H9 (cell line): Measurements from ENCODE around the gene CEBPG. TPM values are rescaled to one million over a fixed set of nuclear protein-coding genes. Genes with fewer than 3 reads are reported as not detected.

Experiments used
- DNase-seq: peaks from one replicate; pipeline ENCODE4 v3.0.0-alpha.2; 2017
- H2AFZ ChIP-seq: one replicate; pipeline ENCODE4 v1.6.1; 2013; ENCODE audit warnings: mild to moderate bottlenecking, low read length, control low read depth, moderate library complexity
- H2AK5ac ChIP-seq: 2 replicates; pipeline ENCODE4 v1.6.1; 2013; ENCODE audit warnings: low read length, control low read depth, mixed read lengths; ENCODE audit not compliant: insufficient read length
- H2BK120ac ChIP-seq: one replicate; pipeline ENCODE4 v1.6.1; 2013; ENCODE audit warnings: low read depth, mild to moderate bottlenecking, low read length, control low read depth, inconsistent platforms; ENCODE audit not compliant: poor library complexity, severe bottlenecking
- H2BK12ac ChIP-seq: 2 replicates; pipeline ENCODE4 v1.6.1; 2013; ENCODE audit warnings: low read length, control low read depth, mixed read lengths, low read depth; ENCODE audit not compliant: insufficient read length
- H2BK15ac ChIP-seq: 2 replicates; pipeline ENCODE4 v1.6.1; 2013; ENCODE audit warnings: low read depth, low read length, control low read depth
- H2BK20ac ChIP-seq: one replicate; pipeline ENCODE4 v1.6.1; 2013; ENCODE audit warnings: low read depth, mild to moderate bottlenecking, low read length, control low read depth, inconsistent platforms; ENCODE audit not compliant: poor library complexity, severe bottlenecking
- H2BK5ac ChIP-seq: 2 replicates; pipeline ENCODE4 v1.6.1; 2013; ENCODE audit warnings: low read length, control low read depth, mixed read lengths; ENCODE audit not compliant: insufficient read length
- H3K14ac ChIP-seq: 2 replicates; pipeline ENCODE4 v1.6.1; 2013; ENCODE audit warnings: low read length, control low read depth; ENCODE audit not compliant: insufficient read depth
- H3K18ac ChIP-seq: 2 replicates; pipeline ENCODE4 v1.6.1; 2013; ENCODE audit warnings: low read depth, mild to moderate bottlenecking, mixed read lengths, low read length, control low read depth; ENCODE audit not compliant: insufficient read length
- H3K23ac ChIP-seq: 2 replicates; pipeline ENCODE4 v1.6.1; 2013; ENCODE audit warnings: low read length, control low read depth, mixed read lengths, low read depth; ENCODE audit not compliant: insufficient read length
- H3K23me2 ChIP-seq: 2 replicates; pipeline ENCODE4 v1.6.1; 2013; ENCODE audit warnings: low read depth, mild to moderate bottlenecking, mixed read lengths, low read length, control low read depth; ENCODE audit not compliant: insufficient read length, poor library complexity, severe bottlenecking
- H3K27ac ChIP-seq: 2 replicates; pipeline ENCODE4 v1.5.1; 2013; ENCODE audit warnings: low read length, control low read depth, mixed read lengths, low read depth; ENCODE audit not compliant: insufficient read length
- H3K27me3 ChIP-seq: 2 replicates; pipeline ENCODE4 v1.6.1; 2013; ENCODE audit warnings: low read length, control low read depth, inconsistent platforms; ENCODE audit not compliant: insufficient read depth
- H3K4ac ChIP-seq: 2 replicates; pipeline ENCODE4 v1.6.1; 2013; ENCODE audit warnings: low read depth, mild to moderate bottlenecking, control low read depth, inconsistent platforms, low read length, moderate library complexity
- H3K4me1 ChIP-seq: 2 replicates; pipeline ENCODE4 v1.6.1; 2013; ENCODE audit warnings: low read length, control low read depth, inconsistent platforms; ENCODE audit not compliant: insufficient read depth
- H3K4me2 ChIP-seq: 2 replicates; pipeline ENCODE4 v1.6.1; 2013; ENCODE audit warnings: low read length, control low read depth, mixed read lengths; ENCODE audit not compliant: insufficient read length, insufficient read depth
- H3K56ac ChIP-seq: 2 replicates; pipeline ENCODE4 v1.6.1; 2013; ENCODE audit warnings: low read depth, mild to moderate bottlenecking, mixed read lengths, low read length, control low read depth; ENCODE audit not compliant: insufficient read length
- H3K79me1 ChIP-seq: 2 replicates; pipeline ENCODE4 v1.6.1; 2013; ENCODE audit warnings: low read depth, mild to moderate bottlenecking, moderate library complexity, low read length, control low read depth, inconsistent platforms; ENCODE audit not compliant: insufficient read depth, poor library complexity, severe bottlenecking
- H3K79me2 ChIP-seq: 2 replicates; pipeline ENCODE4 v1.6.1; 2013; ENCODE audit warnings: low read length, control low read depth, inconsistent platforms; ENCODE audit not compliant: insufficient read depth
- H3K9ac ChIP-seq: 2 replicates; pipeline ENCODE4 v1.6.1; 2013; ENCODE audit warnings: low read length, control low read depth, mixed read lengths; ENCODE audit not compliant: insufficient read length; ENCODE audit errors: extremely low read depth
- H3K9me3 ChIP-seq: one replicate; pipeline ENCODE4 v1.6.1; 2013; ENCODE audit warnings: low read depth, low read length, inconsistent platforms; ENCODE audit not compliant: control insufficient read depth
- H3T11ph ChIP-seq: one replicate; pipeline ENCODE4 v1.6.1; 2013; ENCODE audit warnings: mild to moderate bottlenecking, low read length, control low read depth, inconsistent platforms
- H4K20me1 ChIP-seq: one replicate; pipeline ENCODE4 v1.6.1; 2013; ENCODE audit not compliant: control insufficient read depth, insufficient read length, insufficient read depth
- H4K5ac ChIP-seq: 2 replicates; pipeline ENCODE4 v1.6.1; 2013; ENCODE audit warnings: low read depth, mild to moderate bottlenecking, mixed read lengths, low read length, control low read depth; ENCODE audit not compliant: insufficient read length
- H4K8ac ChIP-seq: replicated peaks from 2 replicates; pipeline ENCODE4 v1.6.1; 2013; ENCODE audit warnings: low read length, control low read depth, mixed read lengths, low read depth; ENCODE audit not compliant: insufficient read length
- H4K91ac ChIP-seq: 2 replicates; pipeline ENCODE4 v1.6.1; 2013; ENCODE audit warnings: low read depth, mild to moderate bottlenecking, moderate library complexity, mixed read lengths, low read length, control low read depth; ENCODE audit not compliant: insufficient read length
- H3K27ac Mint-ChIP-seq, 3 experiments: 2 replicates in 2 of 3; 3 replicates in 1 of 3; pipeline ENCODE4 v1.8.0; 2020 to 2021; ENCODE audit warnings: mixed read lengths in 3 of 3, mild to moderate bottlenecking in 1 of 3, moderate library complexity in 1 of 3
- H3K27me3 Mint-ChIP-seq: 2 replicates; pipeline ENCODE4 v1.8.0; 2021; ENCODE audit warnings: low read depth, mild to moderate bottlenecking, moderate library complexity, mixed read lengths
- H3K36me3 Mint-ChIP-seq, 3 experiments: 2 replicates in 2 of 3; 3 replicates in 1 of 3; pipeline ENCODE4 v1.8.0; 2020 to 2021; ENCODE audit warnings: low read depth in 3 of 3, mixed read lengths in 3 of 3; ENCODE audit not compliant: insufficient read depth in 1 of 3
- H3K4me1 Mint-ChIP-seq, 2 experiments: 2 replicates each; pipeline ENCODE4 v1.8.0; 2020; ENCODE audit warnings: mixed read lengths in 2 of 2
- H3K4me3 Mint-ChIP-seq, 2 experiments: 2 replicates in 1 of 2; 3 replicates in 1 of 2; pipeline ENCODE4 v1.8.0; 2020 to 2021; ENCODE audit warnings: mild to moderate bottlenecking in 2 of 2, mixed read lengths in 2 of 2, moderate library complexity in 1 of 2
- H3K9me3 Mint-ChIP-seq, 2 experiments: 2 replicates in 1 of 2; 3 replicates in 1 of 2; pipeline ENCODE4 v1.8.0; 2020; ENCODE audit warnings: mild to moderate bottlenecking in 2 of 2, mixed read lengths in 2 of 2, moderate library complexity in 1 of 2
- WGBS: extraction: QIAGEN DNeasy Blood & Tissue Kit; methylation state at CpG from one replicate; pipeline ENCODE4 v1.1.7; 2013; ENCODE audit warnings: missing lambda C conversion rate, low lambda C conversion rate, mixed read lengths; ENCODE audit not compliant: insufficient read length; ENCODE audit errors: extremely low coverage; 5-methylcytosine and 5-hydroxymethylcytosine counted together
- total RNA-seq: library from RNA; stranded (reverse); gene quantifications from 2 replicates; pipeline ENCODE4 v1.2.1, GENCODE V29; 2021
- TF ChIP-seq, protein P1 (sequence below): fragments of 200-600 bp; sonication (generic); conservative IDR thresholded peaks from 3 replicates; pipeline ENCODE4 v1.8.0; 2021; ENCODE audit warnings: antibody characterized with exemption, mild to moderate bottlenecking

The CEBPG gene
- total RNA-seq, 1 experiment from 2014 or later, result 33.7 TPM

- no peak for DNase-seq
- Mint-ChIP-seq H3K4me1 (no peaks in the 10 kb centered on the region; a peak in 1 of 4 replicates), H3K9me3 (peaks cover 9% of the 10 kb centered on the region in 2 experiments), H3K27me3 (peaks cover 4% of the 10 kb centered on the region; the same call in 1 of the 2 replicates), H3K27ac (no peak overlapping the region), H3K4me3 (no peak overlapping the region), H3K36me3 (no peaks in the 10 kb centered on the region)
- Histone ChIP-seq H3K9me3 (no peaks in the 10 kb centered on the region), H3K4me1 (no peaks in the 10 kb centered on the region), H3K23me2 (no peaks in the 10 kb centered on the region), H4K5ac (no peak overlapping the region), H2AK5ac (no peak overlapping the region), H3K14ac (no peak overlapping the region), H3K79me2 (no peaks in the 10 kb centered on the region), H3K9ac (no peak overlapping the region), H3K4me2 (no peak overlapping the region), H3K27ac (no peak overlapping the region), H3T11ph (no peak overlapping the region), H3K56ac (no peak overlapping the region), H3K4ac (no peak overlapping the region), H2BK15ac (no peak overlapping the region), H2AFZ (no peak overlapping the region), H3K79me1 (no peaks in the 10 kb centered on the region), H3K27me3 (no peaks in the 10 kb centered on the region), H4K8ac (no peak overlapping the region), H2BK20ac (no peak overlapping the region), H2BK12ac (no peak overlapping the region), H4K20me1 (no peaks in the 10 kb centered on the region), H2BK120ac (no peak overlapping the region), H4K91ac (no peak overlapping the region), H3K18ac (no peak overlapping the region), H2BK5ac (no peak overlapping the region), H3K23ac (no peak overlapping the region)
- WGBS, result no CpG with 5 or more reads among the region's 3 CpGs
- TF ChIP-seq, protein P1, sequence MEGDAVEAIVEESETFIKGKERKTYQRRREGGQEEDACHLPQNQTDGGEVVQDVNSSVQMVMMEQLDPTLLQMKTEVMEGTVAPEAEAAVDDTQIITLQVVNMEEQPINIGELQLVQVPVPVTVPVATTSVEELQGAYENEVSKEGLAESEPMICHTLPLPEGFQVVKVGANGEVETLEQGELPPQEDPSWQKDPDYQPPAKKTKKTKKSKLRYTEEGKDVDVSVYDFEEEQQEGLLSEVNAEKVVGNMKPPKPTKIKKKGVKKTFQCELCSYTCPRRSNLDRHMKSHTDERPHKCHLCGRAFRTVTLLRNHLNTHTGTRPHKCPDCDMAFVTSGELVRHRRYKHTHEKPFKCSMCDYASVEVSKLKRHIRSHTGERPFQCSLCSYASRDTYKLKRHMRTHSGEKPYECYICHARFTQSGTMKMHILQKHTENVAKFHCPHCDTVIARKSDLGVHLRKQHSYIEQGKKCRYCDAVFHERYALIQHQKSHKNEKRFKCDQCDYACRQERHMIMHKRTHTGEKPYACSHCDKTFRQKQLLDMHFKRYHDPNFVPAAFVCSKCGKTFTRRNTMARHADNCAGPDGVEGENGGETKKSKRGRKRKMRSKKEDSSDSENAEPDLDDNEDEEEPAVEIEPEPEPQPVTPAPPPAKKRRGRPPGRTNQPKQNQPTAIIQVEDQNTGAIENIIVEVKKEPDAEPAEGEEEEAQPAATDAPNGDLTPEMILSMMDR, result no peak
Measured at GRCh38 chr19:33359581-33359980, 13.9 kb upstream of the CEBPG start.
